ENCODE measurements around the gene TCF7.
"Not testable (repeated sequence)": the region's sequence is repeated elsewhere in the genome, so short reads cannot be mapped to it uniquely, and the experiment has no call there.

TCF7 gene

GRCh38 chr5:134145779-134146581, 31.5 kb downstream of the TCF7 start:
- DNase-seq: peak; percentile 62

- no peak for DNase-seq
Observed at GRCh38 chr5:134146651-134147518, 32.4 kb downstream of the TCF7 start.

GRCh38 chr5:134148316-134148715, 33.8 kb downstream of the TCF7 start:
- no peak for DNase-seq

- no peak for DNase-seq
Observed at GRCh38 chr5:134148986-134149539, 34.6 kb downstream of the TCF7 start.

GRCh38 chr5:134149571-134150303, 35.3 kb downstream of the TCF7 start:
- DNase-seq: no peak

- DNase-seq: no peak
Observed at GRCh38 chr5:134151723-134152122, 37.2 kb downstream of the TCF7 start.

- DNase-seq: not testable (repeated sequence)
Observed at GRCh38 chr5:134152173-134152832, 37.8 kb downstream of the TCF7 start.

GRCh38 chr5:134153241-134153640, 38.8 kb downstream of the TCF7 start:
- no peak for DNase-seq

- DNase-seq: no peak
Observed at GRCh38 chr5:134153657-134154056, 39.2 kb downstream of the TCF7 start.

- no peak for DNase-seq
Observed at GRCh38 chr5:134161513-134162395, 47.3 kb downstream of the TCF7 start.

GRCh38 chr5:134162592-134162991, 48.1 kb downstream of the TCF7 start:
- no peak for DNase-seq

GRCh38 chr5:134171972-134172371, 57.5 kb downstream of the TCF7 start:
- no peak for DNase-seq

GRCh38 chr5:134174841-134175839, 60.7 kb downstream of the TCF7 start:
- DNase-seq: peak; percentile 40

- peak; percentile 13 for DNase-seq
Observed at GRCh38 chr5:134175921-134176510, 61.5 kb downstream of the TCF7 start.

- DNase-seq: peak; percentile 77
Observed at GRCh38 chr5:134176511-134177368, 62.3 kb downstream of the TCF7 start, which contains the start of gene SKP1. SKP1 (minus strand) TSS chr5:134176950; CDS start chr5:134174022, 2,928 bp downstream.

- peak; percentile 29 for DNase-seq
Observed at GRCh38 chr5:134177369-134178095, 63.1 kb downstream of the TCF7 start.

- DNase-seq: peak; percentile 10
Observed at GRCh38 chr5:134178096-134178419, 63.6 kb downstream of the TCF7 start.

GRCh38 chr5:134183481-134183880, 69.0 kb downstream of the TCF7 start:
- no peak for DNase-seq

All from fibroblast of upper back skin (primary cell).